Measurements from ENCODE around the gene TMEM198.

TMEM198 gene

GRCh38 chr2:219563271-219563928 lies 19.6 kb downstream of the TMEM198 start:
- DNase-seq = no peak

GRCh38 chr2:219565130-219566080 lies 21.6 kb downstream of the TMEM198 start:
- DNase-seq = no peak

- DNase-seq = no peak
These were observed 22.8 kb downstream of the TMEM198 start for GRCh38 chr2:219566640-219567039.

GRCh38 chr2:219567131-219567530 lies 23.3 kb downstream of the TMEM198 start:
- no peak for DNase-seq

DNA sequence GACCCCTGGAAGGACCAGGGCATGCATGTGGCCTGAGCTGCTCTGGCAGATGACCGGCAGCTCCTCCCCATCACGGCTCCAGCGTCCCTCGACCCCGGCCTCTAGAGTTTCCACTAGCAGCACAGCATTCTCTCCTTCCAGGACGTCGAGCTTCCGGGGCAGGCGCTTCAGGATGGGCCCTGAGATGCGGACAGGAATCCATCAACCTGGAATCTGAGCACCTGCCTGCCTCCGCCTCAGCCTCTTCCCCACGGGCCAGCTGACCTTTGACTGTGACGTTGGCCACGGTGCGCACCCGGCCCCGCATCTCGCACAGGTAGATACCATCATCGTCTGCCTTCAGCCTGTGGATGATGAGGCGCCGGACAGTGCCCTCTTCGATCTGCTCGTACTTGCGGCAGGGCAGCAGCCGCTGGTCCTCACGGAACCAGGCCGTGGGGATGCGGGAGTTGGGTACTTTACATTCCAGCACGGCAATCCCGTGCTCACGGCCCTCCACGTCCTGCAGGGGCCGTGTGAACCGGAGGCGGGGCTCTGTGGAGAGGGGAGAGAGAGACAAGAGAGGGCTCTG lies 24.0 kb downstream of the TMEM198 start:
- DNase-seq = no peak

- DNase-seq = no peak
These were observed 25.2 kb downstream of the TMEM198 start for GRCh38 chr2:219569041-219569440.

GRCh38 chr2:219569635-219570034 lies 25.8 kb downstream of the TMEM198 start:
- no peak for DNase-seq

DNA sequence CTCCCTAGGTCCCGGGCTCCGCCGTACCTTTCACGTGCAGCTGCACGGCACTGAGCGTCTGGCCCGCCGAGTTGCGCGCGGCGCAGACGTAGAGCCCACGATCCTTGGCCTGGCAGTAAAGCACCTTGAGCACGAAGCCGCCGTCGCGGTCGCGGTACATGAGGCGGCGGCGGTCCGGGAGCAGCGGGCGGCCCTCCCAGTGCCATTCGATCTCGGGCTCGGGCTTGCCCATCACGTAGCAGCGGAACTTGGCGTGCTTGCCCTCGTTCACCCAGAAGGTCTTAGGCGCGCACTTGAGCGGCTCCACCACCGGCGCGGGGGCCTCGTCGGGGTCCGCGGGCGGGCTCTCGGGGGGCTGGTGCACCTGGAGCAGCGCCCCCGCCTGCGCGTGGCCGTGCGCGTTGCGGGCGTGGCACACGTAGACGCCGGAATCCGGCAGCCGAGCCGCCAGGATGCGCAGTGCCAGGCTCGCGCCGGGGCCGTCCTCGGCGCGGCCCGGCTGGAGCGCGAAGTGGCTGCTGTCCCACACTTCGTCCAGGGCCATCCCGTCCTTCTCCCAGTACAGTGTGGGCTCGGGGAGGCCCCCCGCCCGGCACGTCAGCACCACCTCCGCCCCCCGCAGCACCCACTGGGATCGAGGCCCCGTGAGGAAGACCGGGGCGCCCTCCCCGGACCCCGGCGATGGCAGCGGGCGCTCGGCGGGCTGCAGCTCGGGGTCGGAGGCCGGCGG lies 26.5 kb downstream of the TMEM198 start:
- DNase-seq = no peak

GRCh38 chr2:219570924-219571310 lies 27.1 kb downstream of the TMEM198 start:
- no peak for DNase-seq

DNA sequence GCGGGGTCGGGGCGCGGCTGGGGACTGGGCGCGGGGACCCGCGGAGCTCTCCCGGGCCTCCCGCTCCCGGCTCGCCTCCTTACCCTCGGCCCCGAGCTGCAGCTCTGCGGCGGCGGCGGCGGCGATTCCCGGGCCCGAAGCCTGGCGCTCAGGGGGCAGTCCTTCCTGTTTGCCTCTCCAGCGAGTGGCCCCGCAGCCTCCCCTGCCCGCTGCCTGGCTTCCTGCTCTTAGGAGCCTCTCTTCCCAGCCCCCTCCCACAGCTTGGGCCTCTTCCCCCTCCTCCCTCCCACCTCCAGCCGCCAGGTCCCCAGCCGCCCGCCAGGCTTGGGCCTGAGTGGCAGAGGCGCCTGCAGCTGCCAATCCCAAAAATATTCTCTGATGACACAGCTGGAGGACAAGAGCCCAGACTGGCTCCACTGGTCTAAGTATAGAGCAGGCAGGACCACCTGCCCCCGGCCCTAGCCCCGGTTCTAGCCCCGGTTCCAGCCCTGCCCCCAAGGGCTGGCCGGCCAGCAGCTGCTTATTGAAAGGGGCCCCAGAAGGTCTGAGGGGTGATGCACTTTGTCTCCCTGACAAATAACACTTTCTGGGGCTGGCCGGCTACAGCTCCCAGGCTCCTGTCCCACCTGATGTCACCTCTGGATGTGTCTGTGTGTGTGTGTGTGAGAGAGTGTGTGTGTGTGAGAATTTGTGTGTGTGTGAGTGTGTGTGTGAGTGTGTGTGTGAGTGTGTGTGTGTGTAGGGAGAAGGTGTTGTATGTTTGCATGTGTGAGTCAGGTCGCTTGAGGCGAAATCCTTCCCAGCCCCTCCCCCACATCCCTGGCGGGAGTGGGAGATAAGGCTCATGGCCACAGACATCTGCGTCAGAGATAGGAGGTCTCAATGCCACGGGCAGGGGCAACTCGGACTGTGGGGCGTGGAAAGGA lies 27.7 kb downstream of the TMEM198 start, which contains the start of gene OBSL1:
Gene OBSL1 (minus strand): TSS at position 229 of the 926 bp plus-strand sequence. CDS start 307 bp downstream, outside the sequence.
- peak; percentile 17 for DNase-seq

DNA sequence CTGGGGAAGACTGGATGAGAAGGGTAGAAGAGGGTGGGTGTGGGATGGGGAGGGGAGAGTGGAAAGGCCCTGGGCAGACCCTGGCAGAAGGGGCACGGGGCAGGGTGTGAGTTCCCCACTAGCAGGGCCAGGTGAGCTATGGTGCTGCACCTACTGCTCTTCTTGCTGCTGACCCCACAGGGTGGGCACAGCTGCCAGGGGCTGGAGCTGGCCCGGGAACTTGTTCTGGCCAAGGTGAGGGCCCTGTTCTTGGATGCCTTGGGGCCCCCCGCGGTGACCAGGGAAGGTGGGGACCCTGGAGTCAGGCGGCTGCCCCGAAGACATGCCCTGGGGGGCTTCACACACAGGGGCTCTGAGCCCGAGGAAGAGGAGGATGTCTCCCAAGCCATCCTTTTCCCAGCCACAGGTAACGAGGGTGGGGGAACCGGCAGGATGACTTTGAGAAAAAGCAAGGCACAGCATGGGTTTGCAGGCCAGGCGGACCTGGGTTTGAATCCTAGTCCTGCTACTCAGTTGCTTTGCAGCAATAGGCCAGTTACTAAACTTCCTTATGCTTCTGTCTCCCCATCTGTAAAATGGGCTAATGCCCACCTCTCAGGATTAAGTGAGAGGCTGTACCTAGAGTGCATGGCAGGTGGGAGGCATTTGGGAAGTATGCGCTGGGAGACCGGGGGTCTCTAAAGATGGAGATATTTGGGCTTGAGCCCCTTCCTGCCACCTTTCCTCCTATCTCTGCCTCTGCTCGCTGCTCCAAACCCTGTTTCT lies 28.6 kb downstream of the TMEM198 start, which contains the start of gene INHA:
Gene INHA (plus strand): TSS at position 74 of the 765 bp plus-strand sequence. CDS start 65 bp downstream, at position 139.
- no peak for DNase-seq

- no peak for DNase-seq
These were observed 29.3 kb downstream of the TMEM198 start for GRCh38 chr2:219573166-219573565.

DNA sequence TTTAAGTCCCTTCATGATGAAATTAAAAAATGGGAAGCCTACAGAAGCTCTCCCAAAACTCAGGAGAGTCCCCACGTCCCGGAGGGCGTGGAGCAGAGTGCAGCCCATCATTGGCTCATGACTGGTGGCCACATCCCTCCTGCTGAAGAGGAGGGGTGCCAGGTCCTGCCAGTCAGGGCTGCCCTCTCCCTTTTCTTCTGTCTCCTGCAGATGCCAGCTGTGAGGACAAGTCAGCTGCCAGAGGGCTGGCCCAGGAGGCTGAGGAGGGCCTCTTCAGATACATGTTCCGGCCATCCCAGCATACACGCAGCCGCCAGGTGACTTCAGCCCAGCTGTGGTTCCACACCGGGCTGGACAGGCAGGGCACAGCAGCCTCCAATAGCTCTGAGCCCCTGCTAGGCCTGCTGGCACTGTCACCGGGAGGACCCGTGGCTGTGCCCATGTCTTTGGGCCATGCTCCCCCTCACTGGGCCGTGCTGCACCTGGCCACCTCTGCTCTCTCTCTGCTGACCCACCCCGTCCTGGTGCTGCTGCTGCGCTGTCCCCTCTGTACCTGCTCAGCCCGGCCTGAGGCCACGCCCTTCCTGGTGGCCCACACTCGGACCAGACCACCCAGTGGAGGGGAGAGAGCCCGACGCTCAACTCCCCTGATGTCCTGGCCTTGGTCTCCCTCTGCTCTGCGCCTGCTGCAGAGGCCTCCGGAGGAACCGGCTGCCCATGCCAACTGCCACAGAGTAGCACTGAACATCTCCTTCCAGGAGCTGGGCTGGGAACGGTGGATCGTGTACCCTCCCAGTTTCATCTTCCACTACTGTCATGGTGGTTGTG lies 30.9 kb downstream of the TMEM198 start:
- no peak for DNase-seq

DNA sequence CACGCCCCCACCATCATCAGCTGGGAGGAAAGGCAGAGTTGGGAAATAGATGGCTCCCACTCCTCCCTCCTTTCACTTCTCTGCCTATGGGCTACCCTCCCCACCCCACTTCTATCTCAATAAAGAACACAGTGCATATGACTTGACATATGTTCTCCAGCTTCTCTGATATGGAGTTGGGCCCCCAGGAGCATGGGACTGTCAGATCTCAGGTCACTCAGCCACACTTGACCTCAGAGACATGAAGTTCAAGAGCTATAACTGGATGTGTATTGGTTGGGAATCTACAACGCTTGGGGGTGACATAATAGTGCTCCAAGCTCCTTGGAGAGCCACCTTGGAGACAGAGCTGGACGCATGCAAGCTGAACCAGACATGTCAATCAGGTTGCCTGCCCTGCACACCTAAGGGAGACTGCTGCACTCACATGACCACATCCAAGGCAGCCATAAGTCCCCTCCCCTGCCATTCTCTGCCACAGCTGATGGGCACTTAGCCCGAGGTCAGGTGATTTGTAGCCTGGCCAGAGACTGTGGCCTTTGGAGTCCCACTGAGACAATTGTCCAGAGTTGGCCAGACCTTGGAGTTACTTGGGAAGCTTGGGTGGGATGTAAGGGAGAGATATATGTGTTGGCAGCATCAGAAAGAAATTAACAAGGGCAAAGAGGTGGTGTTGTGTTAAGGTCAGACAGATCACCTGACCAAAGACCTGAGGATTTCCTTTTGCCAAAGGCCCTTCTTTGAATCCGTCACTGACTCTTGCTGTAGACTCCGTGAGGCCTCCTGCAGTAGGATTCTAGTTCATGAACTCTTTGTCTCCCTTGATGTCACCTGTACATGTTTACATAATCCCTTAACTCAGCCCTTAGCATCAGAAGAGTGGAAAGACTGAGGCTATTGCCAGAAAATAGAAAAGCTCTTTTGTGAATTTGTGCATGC lies 32.0 kb downstream of the TMEM198 start:
- DNase-seq = no peak

GRCh38 chr2:219576505-219577388 lies 32.9 kb downstream of the TMEM198 start:
- no peak for DNase-seq

DNA sequence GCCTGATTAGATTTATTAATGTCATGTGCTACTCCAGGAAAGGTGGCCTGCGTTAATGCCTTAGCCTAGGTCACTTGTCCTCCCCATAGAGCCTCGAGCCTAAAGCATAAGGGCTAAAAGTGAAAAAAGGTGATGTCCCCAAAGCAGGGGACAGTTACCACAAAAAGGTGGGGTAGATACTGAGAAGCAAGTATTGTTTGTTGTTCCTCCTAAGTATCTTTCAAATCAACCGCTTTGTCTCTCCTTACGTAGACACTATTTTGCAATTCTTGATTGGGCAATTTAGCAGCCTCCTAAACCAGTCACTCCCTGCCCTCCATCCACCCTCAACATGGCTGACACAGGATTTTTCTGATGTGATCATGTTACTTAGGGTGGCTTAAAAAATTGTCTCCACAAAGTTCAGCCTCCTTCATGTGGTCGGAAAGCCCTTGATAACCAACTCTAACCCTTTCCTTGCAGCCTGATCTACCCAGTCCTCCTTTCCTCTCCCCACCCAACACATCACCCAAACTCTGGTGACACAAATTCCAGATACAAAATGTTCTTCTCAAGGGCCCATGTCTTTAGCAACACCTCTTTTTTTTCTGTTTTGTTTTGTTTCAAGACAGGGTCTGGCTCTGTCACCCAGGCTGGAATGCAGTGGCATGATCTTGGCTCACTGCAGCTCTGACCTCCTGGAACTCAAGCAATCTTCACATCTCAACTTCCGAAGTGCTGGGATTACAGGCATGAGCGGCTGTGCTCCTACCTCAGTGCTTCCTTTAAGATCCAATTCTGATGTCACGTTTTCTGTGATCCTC lies 35.2 kb downstream of the TMEM198 start:
- DNase-seq = peak; percentile 68

DNA sequence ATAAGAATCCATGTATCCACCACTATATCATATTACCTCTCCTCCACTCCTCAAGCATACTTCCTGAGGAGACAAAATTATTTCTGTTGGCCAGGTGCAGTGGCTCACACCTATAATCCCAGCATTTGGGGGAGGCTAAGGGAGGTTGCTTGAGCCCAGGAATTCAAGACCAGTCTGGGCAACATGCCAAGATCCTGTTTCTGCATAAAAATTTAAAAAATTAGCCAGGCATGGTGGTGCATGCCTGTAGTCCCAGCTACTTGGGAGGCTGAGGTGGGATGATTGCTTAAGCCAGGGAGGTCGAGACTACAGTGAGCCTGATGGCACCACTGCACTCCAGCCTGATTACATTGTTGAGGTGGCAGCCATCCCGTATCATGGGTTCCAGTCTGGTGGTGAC lies 37.5 kb downstream of the TMEM198 start:
- no peak for DNase-seq

Data from suppressor macrophage treated with lipopolysaccharide for 4 hours (primary cell).